Cortex of kidney (tissue), 1 donor: ENCODE measurements around the gene FGG.

ENCODE experiments used
- DNase-seq: peaks from one replicate; lab custom pipeline; 2025; lab: John Stamatoyannopoulos, UW

The FGG gene

GRCh38 chr4:154612472-154613414 is at the start of gene FGG:
TSS of gene FGG (minus strand) at chr4:154612656. CDS start at chr4:154612609, 47 bp downstream.
- no peak for DNase-seq

GRCh38 chr4:154660052-154660451 is 47.6 kb upstream of the FGG start:
- DNase-seq, result no peak

GRCh38 chr4:154658680-154659405 is 46.4 kb upstream of the FGG start:
- no peak for DNase-seq

- no peak for DNase-seq
Observed at GRCh38 chr4:154643493-154643892, 31.0 kb upstream of the FGG start.

- DNase-seq, result no peak
Observed at GRCh38 chr4:154642373-154643009, 30.0 kb upstream of the FGG start.

- DNase-seq, result no peak
Observed at GRCh38 chr4:154640999-154641398, 28.5 kb upstream of the FGG start.

GRCh38 chr4:154634058-154634457 is 21.6 kb upstream of the FGG start:
- no peak for DNase-seq

- DNase-seq, result no peak
Observed at GRCh38 chr4:154631828-154632227, 19.4 kb upstream of the FGG start.

- no peak for DNase-seq
Observed at GRCh38 chr4:154630324-154630723, 17.9 kb upstream of the FGG start.

GRCh38 chr4:154626793-154627484 is 14.5 kb upstream of the FGG start:
- no peak for DNase-seq

- DNase-seq, result no peak
Observed at GRCh38 chr4:154625971-154626370, 13.5 kb upstream of the FGG start.

GRCh38 chr4:154623995-154624394 is 11.5 kb upstream of the FGG start:
- DNase-seq, result no peak

- DNase-seq, result no peak
Observed at GRCh38 chr4:154623436-154623835, 11.0 kb upstream of the FGG start.

GRCh38 chr4:154622598-154622997 is 10.1 kb upstream of the FGG start:
- DNase-seq, result no peak

- DNase-seq, result no peak
Observed at GRCh38 chr4:154620111-154620510, 7.7 kb upstream of the FGG start.

- DNase-seq, result no peak
Observed at GRCh38 chr4:154618708-154619315, 6.4 kb upstream of the FGG start.

- no peak for DNase-seq
Observed at GRCh38 chr4:154617820-154618317, 5.4 kb upstream of the FGG start.

- no peak for DNase-seq
Observed at GRCh38 chr4:154616731-154617130, 4.3 kb upstream of the FGG start.

GRCh38 chr4:154616287-154616686 is 3.8 kb upstream of the FGG start:
- DNase-seq, result no peak

- no peak for DNase-seq
Observed at GRCh38 chr4:154615211-154615610, 2.8 kb upstream of the FGG start.

- no peak for DNase-seq
Observed at GRCh38 chr4:154614306-154614705, 1.9 kb upstream of the FGG start.
